Motor neuron (in vitro differentiated cells): ENCODE measurements around the gene ERMARD. TPM values are rescaled to one million over a fixed set of nuclear protein-coding genes. Genes with fewer than 3 reads are reported as not detected.

Source experiments
- ATAC-seq, 8 experiments: fragments of 200-7000 bp; cut with Tn5 transposase; replicated peaks in 6 of 8; 2 replicates each; pipeline ENCODE4 v1.8.0; 2021; ENCODE audit warnings: mild to moderate bottlenecking in 8 of 8, moderate library complexity in 8 of 8
- H3K27ac ChIP-seq, 2 donors: fragments of 250-450 bp; sonication (Bioruptor Pico); 2 replicates each; pipeline ENCODE4 v1.9.0; 2021; ENCODE audit warnings: antibody characterized with exemption in 2 of 2, mild to moderate bottlenecking in 2 of 2, moderate library complexity in 1 of 2
- H3K4me1 ChIP-seq, 2 donors: fragments of 250-450 bp; sonication (Bioruptor Pico); replicated peaks in 1 of 2; 2 replicates each; pipeline ENCODE4 v1.6.1; 2021; ENCODE audit warnings: antibody characterized with exemption in 2 of 2, mild to moderate bottlenecking in 2 of 2, moderate library complexity in 1 of 2
- H3K4me3 ChIP-seq, 5 donors: fragments of 250-450 bp; sonication (Bioruptor Pico); 2 replicates each; pipeline ENCODE4 v1.9.0; 2021; ENCODE audit warnings: antibody characterized with exemption in 5 of 5, mild to moderate bottlenecking in 5 of 5, moderate library complexity in 4 of 5
- WGBS, 10 experiments: fragments of 450-650 bp; shearing (Covaris generic); methylation state at CpG; one replicate each; pipeline ENCODE4 v1.0.0; 2022; 5-methylcytosine and 5-hydroxymethylcytosine counted together
- in situ Hi-C, 9 experiments: fragments of 400-800 bp; cut with MboI; loops; one replicate each; pipeline ENCODE4 v1.15.0; 2021; ENCODE audit warnings: low sequenced_read_pairs in 9 of 9, low pct_unique_long_range_greater_than_20kb in 2 of 9; ENCODE audit not compliant: unreplicated experiment in 9 of 9
- total RNA-seq, 8 experiments: library from RNA; unstranded; fragments of 300-600 nt; gene quantifications; 2 replicates each; pipeline versions ENCODE4 v1.2.3 to v1.2.4, GENCODE V29; 2022

The ERMARD gene
- total RNA-seq, 8 experiments from 2014 or later: 12.7 to 30.1 (median 16.6) TPM

DNA sequence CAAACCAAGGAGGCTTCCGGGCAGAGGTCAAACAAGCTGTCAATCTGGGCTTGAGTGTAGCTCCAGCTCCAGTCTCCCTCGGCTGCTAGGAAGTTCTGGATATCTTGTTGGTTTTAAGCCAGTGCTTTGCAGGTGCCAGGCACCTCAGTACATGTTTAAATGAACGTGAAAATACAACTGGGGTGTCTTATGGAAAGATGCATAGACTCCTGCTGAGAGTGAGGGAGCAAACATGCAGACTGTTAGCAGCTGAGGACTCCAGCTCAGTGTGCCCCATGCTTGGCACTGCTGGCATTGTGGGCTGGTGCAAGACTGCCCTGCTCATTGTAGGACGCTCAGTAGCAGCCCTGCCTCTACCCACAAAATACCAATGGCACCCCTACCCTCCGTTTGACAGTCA lies 28.5 kb downstream of the ERMARD start:
- no peaks in the 10 kb centered on the region for H3K4me1 ChIP-seq
- 51 to 94% (median 82%) methylated on average over 1 to 5 of the region's 5 CpGs; no CpG with 5 or more reads in 1 of the 10 experiments for WGBS, 10 experiments
- in situ Hi-C loops: no loop called here
- no peak overlapping the region for H3K27ac ChIP-seq
- no peak for ATAC-seq
- H3K4me3 ChIP-seq: no peak overlapping the region

DNA sequence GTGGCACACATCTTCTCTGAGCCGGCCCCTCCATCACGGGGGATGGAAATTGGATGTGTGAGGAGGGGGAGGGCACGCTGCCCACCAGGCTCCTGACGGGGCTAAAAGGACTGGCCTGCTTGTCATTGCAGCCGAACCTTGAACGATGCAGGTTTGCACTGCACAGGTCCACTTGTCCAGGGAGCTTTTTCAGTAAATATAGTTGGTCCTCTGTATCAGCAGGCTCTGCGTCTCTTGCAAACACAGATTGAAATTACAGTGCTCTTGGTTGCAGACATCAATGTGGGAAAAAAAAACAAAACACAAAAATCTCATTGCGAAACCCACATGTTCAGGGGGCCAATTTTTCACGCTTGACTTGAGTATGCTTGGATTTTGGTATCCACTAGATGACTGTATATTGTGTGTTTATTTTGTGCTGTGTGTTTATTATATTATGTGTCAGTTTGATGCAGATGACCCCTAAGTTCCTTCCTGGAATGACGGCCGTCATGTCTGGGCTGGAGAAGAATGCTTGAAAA lies 29.2 kb downstream of the ERMARD start:
- no peak for ATAC-seq
- H3K27ac ChIP-seq: no peak overlapping the region
- no peak overlapping the region for H3K4me3 ChIP-seq
- in situ Hi-C loops: no loop called here
- H3K4me1 ChIP-seq: no peaks in the 10 kb centered on the region
- WGBS, 10 experiments: 77 to 100% (median 95%) methylated on average over 1 to 11 of the region's 11 CpGs; no CpG with 5 or more reads in 2 of the 10 experiments

DNA sequence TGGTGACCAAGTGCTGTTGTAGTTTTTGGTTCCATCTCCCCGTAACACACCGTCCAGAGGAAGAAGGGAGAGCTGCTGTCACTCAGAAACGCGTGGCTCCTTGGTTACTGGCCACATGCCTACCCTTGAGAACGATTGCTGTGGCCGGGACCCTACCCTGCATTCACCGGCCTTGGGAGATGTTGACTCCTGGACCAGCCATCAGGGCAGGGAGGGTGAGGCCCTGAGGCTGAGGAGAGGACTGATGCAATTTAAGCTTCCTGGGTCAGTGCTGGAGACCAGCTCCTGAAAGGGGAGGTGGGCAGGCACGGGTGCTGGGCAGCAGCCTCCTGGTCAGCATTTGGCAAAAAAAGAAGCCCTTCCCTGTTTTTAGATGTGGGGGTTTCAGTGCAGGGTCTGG lies 31.5 kb downstream of the ERMARD start:
- WGBS, 10 experiments: 80 to 100% (median 83%) methylated on average over 1 to 6 of the region's 8 CpGs; no CpG with 5 or more reads in 5 of the 10 experiments
- ATAC-seq: no peak
- in situ Hi-C loops: no loop called here
- Histone ChIP-seq H3K4me3 (no peak overlapping the region), H3K27ac (no peak overlapping the region), H3K4me1 (no peaks in the 10 kb centered on the region)

DNA sequence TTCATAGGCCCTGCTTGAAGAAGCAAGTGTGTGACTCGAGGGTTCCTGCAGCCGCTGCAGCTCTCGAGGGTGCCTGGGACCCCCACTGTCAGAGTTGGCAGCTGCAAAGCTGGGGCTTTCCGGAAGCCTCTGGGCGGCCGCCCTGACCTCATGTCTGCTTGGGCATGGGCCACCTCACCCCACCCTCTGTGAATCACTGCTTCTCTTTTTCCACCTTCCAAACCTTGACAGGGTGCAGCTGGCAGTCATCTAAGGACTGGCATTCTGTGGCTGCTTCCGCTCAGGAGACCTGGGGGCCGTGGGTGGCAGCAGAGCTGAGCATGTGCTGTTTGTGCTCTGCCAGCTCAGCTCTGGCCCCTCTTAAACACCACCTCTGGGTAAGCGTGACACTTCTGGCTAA lies 32.0 kb downstream of the ERMARD start:
- WGBS, 10 experiments: 86 to 100% methylated on average over 1 of the region's 9 CpGs; no CpG with 5 or more reads in 8 of the 10 experiments
- Histone ChIP-seq H3K4me3 (no peak overlapping the region), H3K4me1 (no peaks in the 10 kb centered on the region), H3K27ac (no peak overlapping the region)
- no peak for ATAC-seq
- in situ Hi-C loops: no loop called here

DNA sequence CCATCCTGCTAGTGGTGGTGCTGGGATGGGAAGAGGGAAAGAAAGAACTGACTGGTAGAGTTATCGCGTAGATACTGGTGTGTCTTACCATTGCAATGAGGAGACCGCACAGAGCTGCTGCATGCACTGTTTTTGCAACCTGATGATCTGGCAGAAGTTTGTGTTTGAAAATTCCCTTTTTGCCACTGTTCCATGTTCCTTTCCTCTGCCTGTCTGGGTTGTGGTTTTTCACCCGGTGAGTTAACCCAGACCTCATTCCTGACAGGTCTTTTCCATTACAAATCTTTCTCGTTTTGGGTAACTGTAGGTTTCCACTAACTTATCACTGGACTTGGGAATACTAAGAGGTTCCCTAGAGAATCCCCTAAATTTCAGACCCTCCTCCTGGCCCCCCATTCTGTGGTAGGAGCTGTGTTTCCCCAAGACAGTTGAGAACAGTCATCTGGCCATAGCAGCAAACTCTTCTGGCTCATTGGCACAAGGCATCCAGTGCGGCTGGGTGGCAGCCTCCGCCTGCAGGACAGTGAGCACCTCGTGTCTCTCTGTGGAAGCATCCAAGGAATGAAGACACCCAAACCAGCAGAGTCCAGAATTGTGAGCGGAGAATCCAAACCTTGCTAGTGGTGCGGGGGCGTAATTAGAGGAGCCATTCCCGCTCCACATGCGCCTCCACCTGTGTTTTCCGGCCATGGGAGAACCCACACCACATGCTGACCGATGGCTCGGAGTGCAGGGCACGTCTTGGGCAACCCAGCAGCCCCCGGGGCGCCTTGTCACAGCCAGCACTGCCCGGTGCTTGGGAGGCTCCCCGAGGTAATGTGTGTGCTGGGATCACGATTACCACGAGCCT lies 32.8 kb downstream of the ERMARD start:
- H3K27ac ChIP-seq: no peak overlapping the region
- no peak overlapping the region for H3K4me3 ChIP-seq
- no peaks in the 10 kb centered on the region for H3K4me1 ChIP-seq
- in situ Hi-C loops: no loop called here
- WGBS, 10 experiments: 0 to 100% (median 86%) methylated on average over 1 to 11 of the region's 23 CpGs; no CpG with 5 or more reads in 3 of the 10 experiments
- no peak for ATAC-seq

DNA sequence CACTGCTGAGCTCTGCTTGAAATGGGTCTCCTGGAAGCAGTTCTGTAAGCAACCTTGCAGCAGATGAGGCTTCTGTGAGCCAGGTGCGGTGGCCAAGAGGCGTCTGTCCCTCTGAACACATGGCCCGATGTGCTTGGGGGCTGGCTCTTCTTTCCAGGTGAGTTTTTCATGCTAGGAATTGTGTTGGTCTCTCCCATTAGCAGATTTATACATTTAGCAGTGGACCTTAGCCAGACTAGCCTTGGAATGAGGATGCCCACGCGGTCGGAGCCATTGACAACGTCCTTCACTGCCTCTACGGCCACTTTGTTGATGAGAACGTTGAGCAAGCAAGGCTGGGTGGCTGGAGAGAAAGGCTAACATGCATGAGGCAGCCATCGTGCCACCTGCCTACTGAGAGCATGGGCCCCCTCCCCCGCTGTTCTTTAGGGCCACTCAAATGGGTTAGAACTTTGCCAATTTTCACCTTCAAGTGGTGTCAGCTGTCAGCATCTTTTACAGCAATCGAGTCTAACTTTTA lies 33.5 kb downstream of the ERMARD start:
- in situ Hi-C loops: no loop called here

DNA sequence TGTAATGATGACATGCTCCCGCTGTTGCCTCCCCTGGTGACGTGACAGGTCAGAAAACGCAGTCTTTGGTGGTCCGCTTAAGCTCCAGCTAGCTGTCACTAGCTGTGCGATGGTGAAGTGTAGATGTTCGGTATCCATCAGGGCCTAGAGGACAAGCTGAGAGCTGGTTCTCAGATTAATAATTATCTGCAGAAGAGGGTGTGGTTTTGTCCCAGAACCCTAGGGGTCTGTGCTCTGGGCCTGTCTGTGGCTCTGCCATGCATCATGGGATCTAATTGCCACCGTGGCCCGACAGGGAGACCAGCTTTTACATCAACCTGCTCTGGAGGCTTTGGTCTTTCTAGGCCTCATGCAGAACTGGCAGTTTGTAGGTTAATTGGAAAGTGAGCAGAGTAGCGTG lies 34.1 kb downstream of the ERMARD start:
- no peak for ATAC-seq
- in situ Hi-C loops: no loop called here
- H3K4me3 ChIP-seq: no peak overlapping the region
- peaks cover 4 to 5% of the 10 kb centered on the region in 2 donors for H3K4me1 ChIP-seq
- 76 to 90% (median 89%) methylated on average over 1 to 8 of the region's 9 CpGs; no CpG with 5 or more reads in 4 of the 10 experiments for WGBS, 10 experiments
- H3K27ac ChIP-seq: no peak overlapping the region

More for the DNA sequence above, 33.5 kb downstream of the ERMARD start:
- no peak overlapping the region for H3K27ac ChIP-seq
- no peak for ATAC-seq
- peaks cover 3 to 4% of the 10 kb centered on the region in 2 donors for H3K4me1 ChIP-seq
- no peak overlapping the region for H3K4me3 ChIP-seq
- 50 to 98% (median 85%) methylated on average over 1 to 8 of the region's 12 CpGs; no CpG with 5 or more reads in 3 of the 10 experiments for WGBS, 10 experiments

DNA sequence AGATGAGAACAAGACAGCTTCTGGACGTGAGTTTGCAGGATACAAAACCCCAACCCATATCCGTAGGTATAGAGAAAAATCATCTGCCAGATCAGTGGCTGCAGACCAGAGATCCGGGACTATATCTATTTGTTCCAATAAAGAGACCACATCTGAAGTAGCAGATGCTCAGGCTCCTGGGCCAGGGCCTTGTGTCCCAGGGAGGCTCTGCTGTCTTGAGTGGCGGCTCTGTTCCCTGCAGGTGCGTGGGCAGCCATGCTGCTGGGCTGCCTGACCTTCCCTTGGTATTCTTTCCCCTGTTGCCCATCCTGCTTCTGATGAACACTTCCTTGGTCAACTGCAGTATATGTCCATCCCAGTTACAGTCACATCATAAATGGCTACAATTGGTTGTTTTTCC lies 34.9 kb downstream of the ERMARD start:
- H3K4me1 ChIP-seq: peaks cover 7 to 12% of the 10 kb centered on the region in 2 donors
- no peak for ATAC-seq
- WGBS, 10 experiments: 51 to 90% (median 84%) methylated on average over 1 to 3 of the region's 5 CpGs; no CpG with 5 or more reads in 4 of the 10 experiments
- no peak overlapping the region for H3K27ac ChIP-seq
- in situ Hi-C loops: no loop called here
- no peak overlapping the region for H3K4me3 ChIP-seq

DNA sequence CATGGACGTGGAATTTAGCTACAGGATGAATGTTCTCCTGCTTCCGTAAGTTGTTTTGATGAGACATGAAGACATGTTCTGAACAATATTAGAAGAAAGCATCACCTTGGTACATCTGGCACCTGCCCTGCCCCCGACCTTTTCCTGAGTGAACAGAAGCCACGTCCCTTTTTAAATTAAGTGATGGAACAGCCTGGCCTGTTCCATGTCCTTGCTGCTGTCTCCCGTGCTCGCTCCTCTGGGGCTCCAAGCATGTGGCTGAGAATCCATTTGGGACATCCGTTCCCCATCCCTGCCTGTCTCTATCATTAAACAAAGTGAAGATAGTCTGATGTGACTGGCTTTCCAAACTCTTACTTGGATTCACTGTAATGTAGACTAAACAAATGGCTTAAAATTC lies 36.4 kb downstream of the ERMARD start:
- Histone ChIP-seq H3K27ac (no peak overlapping the region), H3K4me3 (no peak overlapping the region), H3K4me1 (peaks cover 8 to 20% of the 10 kb centered on the region in 2 donors)
- no peak for ATAC-seq
- in situ Hi-C loops: no loop called here
- WGBS, 10 experiments: 50 to 100% (median 78%) methylated on average over 1 to 7 of the region's 7 CpGs; no CpG with 5 or more reads in 1 of the 10 experiments

DNA sequence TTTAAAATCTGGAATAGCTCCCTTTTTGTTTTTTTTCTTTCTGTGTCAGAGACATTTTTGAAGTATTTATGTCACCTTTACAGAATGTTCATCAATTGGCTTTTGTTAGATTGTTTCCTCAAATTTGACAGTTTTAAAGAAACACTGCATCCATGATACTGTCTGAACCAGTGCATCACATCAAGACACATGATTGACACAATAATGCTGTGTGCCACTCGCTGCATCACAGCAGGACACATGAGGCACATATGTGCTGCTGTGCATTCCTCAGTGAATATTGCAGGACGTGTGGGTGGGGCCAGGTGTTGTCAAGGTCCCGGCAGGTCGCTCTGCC lies 37.4 kb downstream of the ERMARD start:
- Histone ChIP-seq H3K4me3 (no peak overlapping the region), H3K27ac (no peak overlapping the region), H3K4me1 (peaks cover 8 to 20% of the 10 kb centered on the region in 2 donors)
- in situ Hi-C loops: no loop called here
- ATAC-seq: no peak
- WGBS, 10 experiments: 0 to 100% (median 100%) methylated on average over 1 to 4 of the region's 4 CpGs; no CpG with 5 or more reads in 5 of the 10 experiments

DNA sequence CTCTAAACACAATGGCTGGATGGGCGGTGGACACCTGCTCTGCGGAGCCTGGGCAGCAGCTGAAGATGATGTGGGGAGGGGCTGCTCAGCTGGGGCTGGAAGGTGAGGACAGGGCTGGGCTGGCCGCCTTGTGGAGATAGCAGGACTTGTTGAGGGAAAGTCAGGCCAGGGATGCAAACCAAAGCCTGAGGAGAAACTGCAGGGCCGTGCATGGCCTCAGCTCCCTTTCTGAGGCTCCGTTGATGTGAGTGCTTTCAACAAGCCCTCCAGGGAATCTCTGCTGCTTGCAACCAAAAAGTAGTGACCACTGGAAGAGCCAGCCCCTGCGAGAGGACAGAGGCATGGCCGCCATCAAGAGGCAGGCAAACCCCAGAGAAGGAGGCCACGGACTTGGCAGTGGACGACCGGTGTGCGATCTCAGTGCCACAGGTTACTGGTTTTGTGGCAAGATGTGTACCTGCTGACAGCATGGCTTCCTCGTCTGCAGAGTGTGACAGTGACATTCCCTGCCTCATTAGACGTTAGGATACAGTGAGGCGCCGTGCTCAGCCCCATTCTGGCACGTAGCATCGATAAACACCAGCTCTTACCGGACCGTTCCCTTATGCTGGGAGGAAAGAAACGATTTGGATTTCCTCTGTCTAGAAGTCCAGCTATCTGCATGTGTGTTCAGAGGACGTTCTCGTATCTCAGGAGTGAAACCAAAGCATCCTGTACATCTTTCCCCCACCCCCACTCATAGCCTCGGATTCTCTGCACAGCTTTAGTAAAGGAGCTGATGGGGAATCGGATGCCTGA lies 37.9 kb downstream of the ERMARD start:
- 0 to 93% (median 52%) methylated on average over 1 to 8 of the region's 24 CpGs; no CpG with 5 or more reads in 1 of the 10 experiments for WGBS, 10 experiments
- no peak for ATAC-seq
- in situ Hi-C loops: no loop called here
- peaks cover 8 to 20% of the 10 kb centered on the region in 2 donors for H3K4me1 ChIP-seq
- peak overlapping the region; percentile 26 to 39 (median 38) for H3K4me3 ChIP-seq
- H3K27ac ChIP-seq: no peak overlapping the region

DNA sequence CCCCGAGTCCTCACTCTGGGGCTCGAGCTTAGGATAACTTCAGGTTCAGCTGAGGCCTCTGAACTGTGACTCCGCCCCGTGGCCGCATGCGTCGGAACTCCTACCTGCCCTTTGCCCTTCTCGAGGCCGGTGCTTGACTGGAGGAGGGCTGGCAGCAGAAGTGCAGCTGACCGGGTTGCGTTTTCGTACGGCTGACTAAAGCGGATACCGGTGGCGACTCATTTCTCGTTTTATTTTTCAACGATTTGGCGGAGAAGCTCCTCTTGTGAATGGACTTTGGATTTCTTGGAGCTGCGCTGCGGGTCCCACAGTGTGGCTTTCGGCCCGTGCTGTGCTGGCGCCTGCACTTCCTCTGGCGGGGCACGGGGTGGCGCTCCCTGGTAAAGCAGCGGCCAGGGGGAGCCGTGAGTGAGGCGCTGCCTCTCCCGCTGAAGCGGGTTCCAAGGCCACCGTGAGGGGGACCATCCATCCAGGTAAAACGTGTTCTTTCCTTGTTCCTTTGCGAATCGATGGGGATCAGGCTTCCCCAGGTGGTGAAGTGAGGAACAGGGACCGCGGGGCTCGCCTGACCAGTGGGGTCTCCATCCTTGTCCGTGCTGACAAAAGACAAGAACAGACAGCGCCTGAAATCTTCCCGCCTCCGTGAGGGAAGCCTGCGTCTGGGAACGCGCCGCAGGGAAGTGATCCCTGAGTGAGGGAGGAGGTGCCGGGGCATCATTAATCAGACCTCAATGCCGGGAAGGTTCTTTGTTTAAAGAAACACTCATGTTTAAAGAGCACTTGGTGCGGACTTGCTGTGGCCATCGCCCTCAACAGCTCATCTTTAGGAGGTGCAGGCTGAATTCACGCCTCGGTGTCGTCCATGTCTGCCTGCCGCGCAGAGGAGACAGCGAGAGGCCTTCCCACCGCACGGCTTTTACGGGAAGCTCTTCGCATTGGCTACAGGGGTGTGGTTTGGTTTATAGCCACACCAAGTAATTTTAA lies 38.8 kb downstream of the ERMARD start:
- peak; percentile 92 to 95 (median 94) for ATAC-seq
- in situ Hi-C loops: no loop called here
- Histone ChIP-seq H3K27ac (peak overlapping the region; percentile 43 to 85), H3K4me1 (peaks cover 8 to 20% of the 10 kb centered on the region in 2 donors), H3K4me3 (peak overlapping the region; percentile 26 to 39 (median 38))
- WGBS, 10 experiments: 0 to 1% (median 0%) methylated on average over 5 to 34 of the region's 61 CpGs; no CpG with 5 or more reads in 4 of the 10 experiments
